Activated gamma-delta T cell treated with anti-CD3 and anti-CD28 coated beads, Interleukin-2, amount 50 U/mL, for 16 hours (primary cell): ENCODE measurements around the gene PLEKHA3.
"Not testable (repeated sequence)": the region's sequence is repeated elsewhere in the genome, so short reads cannot be mapped to it uniquely, and the experiment has no call there.

ENCODE experiments used
- DNase-seq: peaks from one replicate; pipeline ENCODE4 v3.0.0-alpha.2; 2020; ENCODE audit warnings: low read depth

PLEKHA3 gene

GRCh38 chr2:178523596-178524134 is 43.4 kb downstream of the PLEKHA3 start:
- no peak for DNase-seq

GRCh38 chr2:178525010-178525409 is 44.8 kb downstream of the PLEKHA3 start:
- not testable (repeated sequence) for DNase-seq

- DNase-seq = not testable (repeated sequence)
These were observed 45.2 kb downstream of the PLEKHA3 start for GRCh38 chr2:178525460-178525859.

GRCh38 chr2:178526256-178526655 is 46.0 kb downstream of the PLEKHA3 start:
- no peak for DNase-seq

DNA sequence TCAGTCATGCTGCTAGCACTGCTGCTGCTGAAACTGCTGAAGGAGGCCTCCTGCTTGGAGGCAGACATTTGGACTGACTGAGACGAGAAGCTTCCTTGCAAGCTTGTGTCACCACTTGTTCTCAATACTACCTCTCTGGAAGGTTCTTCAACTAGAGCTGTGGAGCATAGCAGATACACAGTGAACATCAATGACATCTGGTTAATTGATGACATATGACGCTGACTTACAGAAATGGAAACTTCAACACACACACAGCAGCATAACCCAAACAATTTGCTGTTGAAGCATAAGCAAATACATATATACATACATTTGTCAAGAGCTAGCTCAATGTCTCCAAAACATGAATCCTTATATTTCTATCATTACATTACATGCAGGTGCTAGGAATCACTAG is 47.3 kb downstream of the PLEKHA3 start:
- DNase-seq = no peak

DNA sequence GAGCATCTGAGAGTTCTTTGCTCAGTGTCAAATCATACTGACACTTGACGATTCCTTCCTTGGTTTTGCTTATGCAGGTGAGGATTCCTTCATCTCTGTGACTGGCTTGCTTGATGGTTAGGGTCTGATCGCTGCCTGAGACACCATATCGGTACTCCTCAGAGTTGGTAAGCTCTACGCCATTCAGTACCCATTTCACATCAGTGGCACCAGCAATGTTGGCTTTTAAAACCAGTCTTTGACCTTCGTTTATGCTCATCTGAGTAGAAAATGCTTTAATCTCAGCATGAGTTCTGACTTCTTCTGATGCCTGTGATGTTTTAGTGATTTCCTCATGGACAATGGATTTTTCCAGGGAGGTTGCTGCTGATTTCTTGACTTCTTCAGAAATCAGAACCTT is 48.4 kb downstream of the PLEKHA3 start:
- DNase-seq = no peak

DNA sequence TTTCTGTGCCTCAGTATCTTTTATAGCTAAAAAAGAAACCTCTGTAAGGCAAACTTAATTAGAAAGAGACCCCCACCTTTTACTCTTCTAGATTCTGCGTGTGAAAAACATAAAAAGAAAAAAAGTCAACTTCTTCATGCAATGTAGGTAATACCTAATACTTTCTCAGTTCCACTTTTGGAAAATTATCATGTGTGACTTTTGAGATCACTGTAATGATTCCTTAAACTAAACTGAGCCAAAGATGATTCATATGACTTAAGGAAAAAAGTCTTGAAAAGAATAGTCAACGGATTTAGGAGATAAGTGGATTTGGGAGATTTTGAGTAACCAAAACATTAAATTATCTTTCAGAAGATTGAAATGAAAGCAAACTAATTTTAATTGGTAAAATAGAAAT is 48.9 kb downstream of the PLEKHA3 start:
- no peak for DNase-seq

DNA sequence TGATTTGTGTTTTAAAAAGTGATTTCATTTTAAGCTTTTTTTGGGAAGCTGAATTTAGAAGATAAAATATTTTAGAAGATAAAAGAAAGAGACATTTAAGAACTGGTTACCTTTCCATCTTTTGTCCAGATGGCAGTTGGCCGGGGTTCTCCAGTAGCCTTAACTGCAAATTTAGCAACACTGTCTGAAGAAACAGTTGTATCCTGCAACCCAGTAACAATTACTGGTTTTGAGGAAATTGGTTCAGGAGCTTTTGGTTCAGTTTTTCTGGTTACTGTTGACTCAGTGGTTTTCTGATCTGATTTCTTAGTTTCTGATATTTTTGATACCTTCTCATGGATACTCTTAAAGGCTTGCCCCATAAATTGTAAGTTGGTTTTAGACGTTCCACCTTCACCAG is 49.9 kb downstream of the PLEKHA3 start:
- DNase-seq = no peak

DNA sequence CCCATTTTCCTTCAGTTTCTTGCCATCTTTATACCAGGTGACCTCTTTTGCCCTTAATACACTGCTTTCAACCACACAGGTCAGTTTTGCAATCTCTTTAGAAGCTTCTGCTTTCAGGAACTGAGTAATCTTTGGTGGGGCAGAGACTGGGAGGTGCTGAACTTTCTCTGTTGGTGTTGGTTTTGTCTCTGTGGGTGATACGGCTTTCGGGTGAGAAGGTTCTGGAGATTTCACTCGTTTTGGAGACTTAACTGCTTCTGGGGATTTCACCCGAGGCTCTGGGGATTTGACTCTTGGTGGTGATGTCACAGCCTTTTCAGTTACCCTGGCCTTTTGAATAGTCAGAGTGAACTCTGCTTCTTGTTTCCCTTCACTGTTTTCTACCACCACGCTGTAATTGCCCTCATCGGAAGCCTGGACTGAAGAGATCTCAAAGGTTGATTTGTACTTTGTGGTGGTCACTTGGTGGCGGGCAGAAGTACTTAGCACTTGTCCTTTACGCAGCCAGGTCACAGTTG is 50.4 kb downstream of the PLEKHA3 start:
- no peak for DNase-seq

DNA sequence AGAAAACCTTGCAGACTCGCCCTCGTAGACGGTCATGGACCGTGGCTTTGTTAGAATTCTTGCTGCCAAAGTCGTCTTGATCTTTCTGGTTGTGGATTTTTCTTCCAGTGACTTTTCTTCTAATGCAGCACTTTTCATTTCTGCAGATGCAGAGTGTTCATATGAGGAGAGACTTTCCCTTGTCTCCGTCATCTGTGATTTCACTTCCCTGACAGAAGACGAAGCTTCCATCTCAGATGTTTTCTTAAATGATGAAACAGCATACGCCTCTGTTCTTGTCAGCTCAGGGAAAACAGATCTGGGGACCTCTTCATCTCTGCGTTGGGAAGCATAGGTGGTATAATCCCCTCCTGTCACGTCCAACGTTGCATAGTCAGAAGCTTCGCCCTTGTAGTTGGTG is 50.9 kb downstream of the PLEKHA3 start:
- no peak for DNase-seq

DNA sequence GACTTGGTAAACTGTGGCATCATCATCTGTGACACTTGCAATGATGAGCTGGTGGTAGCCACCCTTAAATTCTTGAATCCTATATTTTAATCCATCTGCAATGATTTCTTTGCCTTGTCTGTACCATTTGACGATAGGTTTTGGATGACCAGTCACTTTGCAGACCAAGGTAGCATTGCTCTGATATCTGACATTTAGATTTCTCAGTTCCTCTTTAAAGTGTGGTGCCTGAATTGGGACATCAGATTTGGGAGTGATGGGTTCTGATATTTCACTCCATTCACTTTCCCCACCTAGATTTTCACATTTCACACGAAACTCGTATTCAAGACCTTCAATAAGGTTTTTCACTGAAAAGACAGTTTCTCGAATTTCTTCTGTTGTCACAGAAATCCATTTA is 55.8 kb downstream of the PLEKHA3 start:
- no peak for DNase-seq

DNA sequence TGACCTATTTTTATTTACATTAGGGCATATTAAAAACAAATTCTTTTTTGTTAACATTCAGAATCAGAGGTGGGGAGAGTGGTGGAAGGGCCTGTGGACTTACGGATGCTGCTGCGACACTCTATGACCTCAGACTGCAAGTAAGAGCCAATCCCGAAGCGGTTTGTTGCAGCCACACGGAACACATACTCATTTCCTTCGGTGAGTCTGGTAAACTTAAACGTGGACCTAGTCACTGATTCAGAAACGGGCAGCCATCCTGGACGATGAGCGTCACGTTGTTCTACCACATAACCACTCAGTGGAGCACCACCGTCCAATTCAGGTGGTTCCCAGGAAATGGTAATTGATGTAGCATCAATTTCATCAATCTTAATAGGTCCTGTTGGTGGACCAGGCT is 61.9 kb downstream of the PLEKHA3 start:
- DNase-seq = no peak

DNA sequence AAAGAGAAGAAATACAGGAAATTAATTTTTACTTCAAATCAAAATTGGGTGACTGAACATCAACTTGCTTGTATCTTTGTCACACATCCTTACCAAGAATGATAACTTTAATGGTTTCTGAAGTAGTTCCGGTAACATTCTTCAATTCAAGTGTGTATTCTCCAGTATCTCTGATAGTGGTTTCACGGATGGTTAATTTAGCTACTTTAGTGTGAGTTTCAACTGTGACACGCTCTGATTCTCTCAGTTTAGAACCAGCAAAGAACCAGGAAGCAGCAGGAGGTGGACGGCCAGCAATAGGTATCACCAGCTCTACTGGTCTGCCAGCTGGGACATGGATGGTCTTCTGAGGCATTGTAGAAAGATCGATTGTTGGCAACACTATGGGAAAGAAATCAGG is 62.3 kb downstream of the PLEKHA3 start:
- DNase-seq = no peak

- no peak for DNase-seq
These were observed 70.1 kb downstream of the PLEKHA3 start for GRCh38 chr2:178550352-178550751.

GRCh38 chr2:178553047-178553446 is 72.8 kb downstream of the PLEKHA3 start:
- no peak for DNase-seq
